ENCODE results near the gene C14orf93. TPM values are rescaled to one million over a fixed set of nuclear protein-coding genes. Genes with fewer than 3 reads are reported as not detected.
A peak's percentile ranks its signal among the peaks of the same experiment; 100 is the strongest.

The C14orf93 gene
- total RNA-seq, 4 donors from 2014 or later = 17.1 to 41.2 (median 23.9) TPM

- Histone ChIP-seq H3K27me3 (peaks cover 13% of the 10 kb centered on the region), H3K36me3 (no peaks in the 10 kb centered on the region), H3K4me3 (no peak overlapping the region), H3K27ac (peak overlapping the region; percentile 47 to 74 (median 62)), H3K9me3 (no peaks in the 10 kb centered on the region), H3K4me1 (peaks cover 11 to 53% (median 37%) of the 10 kb centered on the region in 4 donors)
- no peak for TF ChIP-seq POLR2A (IDR thresholded peaks at IDR 0.05)
- no peak for TF ChIP-seq EP300 (IDR thresholded peaks at IDR 0.05; ENCODE audit: low read depth)
- TF ChIP-seq CTCF (IDR thresholded peaks at IDR 0.05) = no peak
- no peak for TF ChIP-seq POLR2AphosphoS5 (IDR thresholded peaks at IDR 0.05)
- in situ Hi-C loops (cut with MboI; ENCODE audit: low pct_ligation_motif_present in 1 of 4, low pct_unique_long_range_greater_than_20kb in 1 of 4, low sequenced_read_pairs in 3 of 4) (loop anchor here in 1 of 4 donors (10.0 kb wide), 1 partner anchor 88 kb away; no protein-coding TSS in a partner anchor), intact Hi-C loops (cut with DNase I; ENCODE audit: low total_unique reads) (no loop called here)
- DNase-seq = peak; percentile 31
- 28 to 33% methylated on average over 3 to 6 of the region's 6 CpGs for WGBS, 2 donors (ENCODE audit: low coverage in 1 of 2)
Measured at GRCh38 chr14:22976620-22977433, 33.1 kb downstream of the C14orf93 start.

GRCh38 chr14:22974530-22975313 is 35.2 kb downstream of the C14orf93 start:
- 50 to 65% methylated on average over 2 to 8 of the region's 9 CpGs for WGBS, 2 donors (ENCODE audit: low coverage in 1 of 2)
- no peak for TF ChIP-seq EP300 (IDR thresholded peaks at IDR 0.05; ENCODE audit: low read depth)
- TF ChIP-seq POLR2A (IDR thresholded peaks at IDR 0.05) = no peak
- TF ChIP-seq CTCF (IDR thresholded peaks at IDR 0.05) = no peak
- no peak for TF ChIP-seq POLR2AphosphoS5 (IDR thresholded peaks at IDR 0.05)
- in situ Hi-C loops (cut with MboI; ENCODE audit: low pct_ligation_motif_present in 1 of 4, low pct_unique_long_range_greater_than_20kb in 1 of 4, low sequenced_read_pairs in 3 of 4) = loop anchor here in 1 of 4 donors (10.0 kb wide), 1 partner anchor 90 kb away; no protein-coding TSS in a partner anchor
- H3K4me3 ChIP-seq = no peak overlapping the region
- intact Hi-C loops (cut with DNase I; ENCODE audit: low total_unique reads) = no loop called here
- H3K36me3 ChIP-seq = no peaks in the 10 kb centered on the region
- no peak for DNase-seq
- H3K27me3 ChIP-seq = no peaks in the 10 kb centered on the region
- peaks cover 11 to 34% (median 24%) of the 10 kb centered on the region in 4 donors for H3K4me1 ChIP-seq
- no peak overlapping the region for H3K27ac ChIP-seq
- no peaks in the 10 kb centered on the region for H3K9me3 ChIP-seq

GRCh38 chr14:22973217-22974032 is 36.5 kb downstream of the C14orf93 start:
- in situ Hi-C loops (cut with MboI; ENCODE audit: low pct_ligation_motif_present in 1 of 4, low pct_unique_long_range_greater_than_20kb in 1 of 4, low sequenced_read_pairs in 3 of 4) (loop anchor here in 1 of 4 donors (10.0 kb wide), 1 partner anchor 91 kb away; no protein-coding TSS in a partner anchor), intact Hi-C loops (cut with DNase I; ENCODE audit: low total_unique reads) (no loop called here)
- Histone ChIP-seq H3K4me3 (no peak overlapping the region), H3K36me3 (no peaks in the 10 kb centered on the region), H3K27me3 (no peaks in the 10 kb centered on the region), H3K27ac (no peak overlapping the region), H3K9me3 (no peaks in the 10 kb centered on the region), H3K4me1 (peaks cover 11 to 23% (median 21%) of the 10 kb centered on the region in 4 donors)
- peak; percentile 55 for DNase-seq
- WGBS, 2 donors (ENCODE audit: low coverage in 1 of 2) = 64 to 78% methylated on average over 2 to 6 of the region's 6 CpGs
- no peak for TF ChIP-seq POLR2AphosphoS5 (IDR thresholded peaks at IDR 0.05)
- TF ChIP-seq EP300 (IDR thresholded peaks at IDR 0.05; ENCODE audit: low read depth) = no peak
- TF ChIP-seq CTCF (IDR thresholded peaks at IDR 0.05) = peak; percentile 69 to 80 (median 70)
- no peak for TF ChIP-seq POLR2A (IDR thresholded peaks at IDR 0.05)

Measured in transverse colon (tissue), 4 donors.